HG02852 (cell line): ENCODE data around the gene HK3.

ENCODE experiments used
- ATAC-seq: cut with Tn5 transposase; IDR thresholded peaks from one replicate; pipeline ENCODE4 v1.9.1; 2021; ENCODE audit warnings: mild to moderate bottlenecking, moderate library complexity; ENCODE audit not compliant: unreplicated experiment

HK3 gene

GRCh38 chr5:176899296-176899891, at the start of gene HK3:
TSS of gene HK3 (minus strand) at chr5:176899346. CDS start at chr5:176896159, 3,187 bp downstream.
- ATAC-seq = no peak

- no peak for ATAC-seq
These were observed 49.3 kb upstream of the HK3 start for GRCh38 chr5:176948458-176948857.

- no peak for ATAC-seq
These were observed 48.7 kb upstream of the HK3 start for GRCh38 chr5:176947847-176948246.

GRCh38 chr5:176944268-176944667, 45.1 kb upstream of the HK3 start:
- ATAC-seq = no peak

GRCh38 chr5:176943816-176944215, 44.7 kb upstream of the HK3 start:
- no peak for ATAC-seq

- ATAC-seq = no peak
These were observed 42.8 kb upstream of the HK3 start for GRCh38 chr5:176941951-176942350.

- no peak for ATAC-seq
These were observed 39.3 kb upstream of the HK3 start for GRCh38 chr5:176938472-176938871.

- no peak for ATAC-seq
These were observed 35.9 kb upstream of the HK3 start for GRCh38 chr5:176935017-176935416.

GRCh38 chr5:176934309-176934930, 35.3 kb upstream of the HK3 start:
- no peak for ATAC-seq

GRCh38 chr5:176929654-176930053, 30.5 kb upstream of the HK3 start:
- no peak for ATAC-seq

GRCh38 chr5:176927562-176927961, 28.4 kb upstream of the HK3 start:
- ATAC-seq = no peak

GRCh38 chr5:176922817-176923216, 23.7 kb upstream of the HK3 start:
- ATAC-seq = no peak

- no peak for ATAC-seq
These were observed 22.6 kb upstream of the HK3 start for GRCh38 chr5:176921714-176922113.

GRCh38 chr5:176918613-176919012, 19.5 kb upstream of the HK3 start:
- no peak for ATAC-seq

- no peak for ATAC-seq
These were observed 17.2 kb upstream of the HK3 start for GRCh38 chr5:176916337-176916736.

GRCh38 chr5:176915906-176916305, 16.8 kb upstream of the HK3 start:
- ATAC-seq = no peak

GRCh38 chr5:176912115-176912514, 13.0 kb upstream of the HK3 start:
- no peak for ATAC-seq

- ATAC-seq = no peak
These were observed 9.7 kb upstream of the HK3 start for GRCh38 chr5:176908675-176909368.

GRCh38 chr5:176906796-176907195, 7.7 kb upstream of the HK3 start:
- ATAC-seq = no peak

GRCh38 chr5:176906126-176906525, 7.0 kb upstream of the HK3 start:
- ATAC-seq = no peak

GRCh38 chr5:176904276-176904675, 5.1 kb upstream of the HK3 start:
- no peak for ATAC-seq

- ATAC-seq = no peak
These were observed 3.9 kb upstream of the HK3 start for GRCh38 chr5:176902911-176903664.
